Motor neuron (in vitro differentiated cells): Measurements from ENCODE around the gene LTBP2. TPM values are rescaled to one million over a fixed set of nuclear protein-coding genes. Genes with fewer than 3 reads are reported as not detected.

Source experiments
- ATAC-seq, 8 experiments: fragments of 200-7000 bp; cut with Tn5 transposase; replicated peaks in 6 of 8; 2 replicates each; pipeline ENCODE4 v1.8.0; 2021; ENCODE audit warnings: mild to moderate bottlenecking in 8 of 8, moderate library complexity in 8 of 8
- H3K27ac ChIP-seq, 2 donors: fragments of 250-450 bp; sonication (Bioruptor Pico); 2 replicates each; pipeline ENCODE4 v1.9.0; 2021; ENCODE audit warnings: antibody characterized with exemption in 2 of 2, mild to moderate bottlenecking in 2 of 2, moderate library complexity in 1 of 2
- H3K4me1 ChIP-seq, 2 donors: fragments of 250-450 bp; sonication (Bioruptor Pico); replicated peaks in 1 of 2; 2 replicates each; pipeline ENCODE4 v1.6.1; 2021; ENCODE audit warnings: antibody characterized with exemption in 2 of 2, mild to moderate bottlenecking in 2 of 2, moderate library complexity in 1 of 2
- H3K4me3 ChIP-seq, 5 donors: fragments of 250-450 bp; sonication (Bioruptor Pico); 2 replicates each; pipeline ENCODE4 v1.9.0; 2021; ENCODE audit warnings: antibody characterized with exemption in 5 of 5, mild to moderate bottlenecking in 5 of 5, moderate library complexity in 4 of 5
- WGBS, 10 experiments: fragments of 450-650 bp; shearing (Covaris generic); methylation state at CpG; one replicate each; pipeline ENCODE4 v1.0.0; 2022; 5-methylcytosine and 5-hydroxymethylcytosine counted together
- in situ Hi-C, 9 experiments: fragments of 400-800 bp; cut with MboI; loops; one replicate each; pipeline ENCODE4 v1.15.0; 2021; ENCODE audit warnings: low sequenced_read_pairs in 9 of 9, low pct_unique_long_range_greater_than_20kb in 2 of 9; ENCODE audit not compliant: unreplicated experiment in 9 of 9
- total RNA-seq, 8 experiments: library from RNA; unstranded; fragments of 300-600 nt; gene quantifications; 2 replicates each; pipeline versions ENCODE4 v1.2.3 to v1.2.4, GENCODE V29; 2022

The LTBP2 gene
- total RNA-seq, 8 experiments from 2014 or later, result 0.46 to 27.0 (median 1.2) TPM

DNA sequence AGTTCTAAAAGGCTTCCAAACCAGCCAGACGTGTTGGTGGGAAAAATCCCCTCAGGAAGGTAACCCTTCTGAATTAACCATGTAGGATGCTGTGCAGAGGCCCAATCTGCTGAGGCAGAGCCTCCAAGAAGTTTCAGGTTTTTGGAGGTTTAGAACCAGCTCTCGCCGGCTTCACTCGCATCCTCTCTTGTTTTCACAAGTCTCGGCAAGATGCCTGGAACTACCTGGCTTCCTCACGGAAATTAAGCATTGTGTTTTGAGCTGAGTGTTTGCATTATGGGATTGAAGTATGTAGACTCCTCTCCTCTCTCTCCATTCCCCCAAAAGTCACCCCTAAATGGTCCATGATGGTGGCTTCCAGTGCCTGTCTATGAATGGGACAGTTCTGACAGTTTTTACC lies 20.6 kb downstream of the LTBP2 start:
- 50 to 93% (median 90%) methylated on average over 3 to 6 of the region's 6 CpGs; no CpG with 5 or more reads in 4 of the 10 experiments for WGBS, 10 experiments
- ATAC-seq, result no peak
- H3K4me3 ChIP-seq, result no peak overlapping the region
- peaks cover 3 to 8% of the 10 kb centered on the region in 2 donors for H3K4me1 ChIP-seq
- no peak overlapping the region for H3K27ac ChIP-seq
- in situ Hi-C loops, result no loop called here

DNA sequence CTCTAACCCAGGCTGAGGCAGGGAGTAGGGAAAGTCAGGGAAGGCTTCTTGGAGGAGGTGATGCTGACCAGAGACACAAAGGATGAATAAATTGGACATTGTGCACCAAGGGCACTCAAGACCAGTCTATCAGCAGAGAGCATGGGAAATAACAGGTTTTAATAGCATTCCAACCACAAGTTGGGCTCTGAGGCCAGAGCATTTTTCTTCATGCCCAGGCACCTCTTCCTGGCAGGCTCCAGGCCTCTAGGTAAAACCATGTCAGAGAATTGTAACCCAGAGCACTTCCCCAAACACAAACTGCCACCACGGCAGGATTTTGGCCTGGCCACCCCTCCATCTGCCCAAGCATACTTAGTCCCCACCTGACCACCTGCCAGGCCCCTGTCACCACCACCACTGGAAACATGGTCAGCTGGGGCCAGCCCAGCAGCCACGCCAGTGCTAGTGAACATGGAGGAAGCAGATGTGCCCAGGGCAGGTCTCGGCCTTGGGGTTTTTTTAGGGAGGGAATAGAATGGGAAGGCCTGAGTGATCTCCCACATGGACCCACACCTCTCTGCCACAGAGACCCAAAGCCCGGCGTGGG lies 22.7 kb downstream of the LTBP2 start:
- Histone ChIP-seq H3K27ac (no peak overlapping the region), H3K4me1 (peaks cover 3 to 8% of the 10 kb centered on the region in 2 donors), H3K4me3 (no peak overlapping the region)
- 60 to 89% methylated on average over 1 to 2 of the region's 5 CpGs; no CpG with 5 or more reads in 8 of the 10 experiments for WGBS, 10 experiments
- in situ Hi-C loops, result no loop called here
- ATAC-seq, result no peak

GRCh38 chr14:74587363-74587707 lies 24.7 kb downstream of the LTBP2 start:
- in situ Hi-C loops, result no loop called here
- Histone ChIP-seq H3K4me1 (peaks cover 0 to 8% of the 10 kb centered on the region in 2 donors), H3K4me3 (no peak overlapping the region), H3K27ac (no peak overlapping the region)
- no peak for ATAC-seq
- 70 to 100% (median 90%) methylated on average over 1 to 8 of the region's 10 CpGs; no CpG with 5 or more reads in 4 of the 10 experiments for WGBS, 10 experiments

DNA sequence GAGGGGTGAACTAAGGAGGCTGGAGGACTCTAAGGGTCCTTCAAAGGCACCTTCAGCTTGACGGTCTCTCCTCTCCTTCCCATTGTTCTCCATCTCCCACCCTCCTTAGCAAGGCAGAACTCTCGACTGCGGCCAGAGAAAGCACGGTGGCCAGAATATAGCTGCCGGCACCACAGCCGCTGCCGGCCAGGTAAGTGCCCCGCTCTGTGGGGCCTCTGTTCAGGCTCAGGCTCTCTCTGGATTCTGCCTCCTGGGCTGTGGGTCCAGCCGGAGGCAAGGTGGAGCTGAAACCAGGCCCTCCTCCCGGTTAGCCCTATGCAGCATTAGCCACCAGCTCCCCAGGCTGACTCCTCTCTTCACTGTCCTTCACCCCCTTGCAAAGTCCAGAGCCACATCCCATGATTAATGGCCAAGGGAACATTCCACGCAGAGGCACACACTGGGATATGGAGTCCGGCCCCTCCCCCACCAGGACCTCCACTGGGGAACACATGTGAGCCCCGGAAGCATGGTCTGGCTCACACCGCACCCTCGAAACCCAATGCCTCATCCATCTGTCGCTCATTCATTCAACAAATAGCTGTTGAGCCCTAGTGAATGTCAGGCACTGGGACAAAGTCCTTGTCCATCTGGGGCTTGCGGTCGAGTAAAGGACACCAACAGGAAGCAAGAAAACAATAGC lies 25.2 kb downstream of the LTBP2 start:
- Histone ChIP-seq H3K4me1 (peaks cover 0 to 8% of the 10 kb centered on the region in 2 donors), H3K4me3 (no peak overlapping the region), H3K27ac (no peak overlapping the region)
- in situ Hi-C loops, result no loop called here
- 71 to 87% (median 84%) methylated on average over 2 to 12 of the region's 18 CpGs; no CpG with 5 or more reads in 3 of the 10 experiments for WGBS, 10 experiments
- peak in 3 of 8 experiments; percentile 20 to 46 (median 36) for ATAC-seq

DNA sequence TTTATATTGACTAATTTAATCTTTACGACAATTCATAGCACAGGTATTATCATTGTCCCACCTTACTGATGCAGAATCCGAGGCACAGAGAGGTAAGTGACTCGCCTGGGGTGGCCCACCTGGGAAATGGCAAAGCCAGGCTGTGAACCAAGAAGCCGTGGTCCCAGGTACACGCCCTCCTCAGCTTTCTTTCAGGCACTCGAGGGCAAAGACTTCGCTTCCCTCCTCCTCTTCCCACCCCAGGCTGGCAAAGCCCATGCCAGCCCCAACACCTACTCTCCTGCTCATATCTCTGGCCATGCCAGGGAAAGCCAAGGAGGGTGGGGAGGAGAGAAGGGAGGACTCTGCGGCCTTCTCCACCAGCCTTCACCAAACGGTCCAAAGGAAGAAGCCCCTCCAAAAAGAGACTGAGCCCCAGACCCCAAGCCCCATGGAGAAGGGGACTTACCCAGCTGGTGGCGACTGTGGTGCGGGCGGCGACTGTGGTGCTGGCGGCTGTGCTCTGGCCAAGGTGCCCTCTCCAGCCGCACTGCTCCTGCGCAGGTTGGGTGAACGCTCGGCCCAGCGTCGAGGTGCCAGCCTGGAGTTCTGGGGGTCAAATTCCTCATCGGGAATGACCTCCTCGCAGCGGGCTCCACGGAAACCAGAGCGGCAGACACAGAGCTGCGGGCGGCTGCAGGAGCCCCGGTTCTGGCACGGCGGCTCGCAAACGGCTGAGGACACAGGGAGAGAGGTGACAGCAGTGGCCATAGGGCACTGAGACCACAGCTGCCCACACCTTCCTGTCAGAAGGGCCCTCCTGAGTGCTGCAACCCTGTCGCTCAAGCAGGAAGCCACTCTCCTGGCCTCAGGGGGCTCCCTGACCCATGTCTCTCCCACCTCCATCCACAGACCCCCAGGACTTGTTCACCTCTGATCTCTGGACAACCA lies 26.4 kb downstream of the LTBP2 start:
- Histone ChIP-seq H3K4me3 (no peak overlapping the region), H3K4me1 (peaks cover 0 to 8% of the 10 kb centered on the region in 2 donors), H3K27ac (no peak overlapping the region)
- no peak for ATAC-seq
- 45 to 100% (median 88%) methylated on average over 1 to 17 of the region's 33 CpGs; no CpG with 5 or more reads in 4 of the 10 experiments for WGBS, 10 experiments
- in situ Hi-C loops, result no loop called here

- Histone ChIP-seq H3K4me1 (peaks cover 0 to 8% of the 10 kb centered on the region in 2 donors), H3K4me3 (no peak overlapping the region), H3K27ac (no peak overlapping the region)
- in situ Hi-C loops, result no loop called here
- no peak for ATAC-seq
- WGBS, 10 experiments, result 0 to 76% (median 55%) methylated on average over 1 to 5 of the region's 5 CpGs; no CpG with 5 or more reads in 1 of the 10 experiments
Measured at GRCh38 chr14:74584951-74585350, 27.1 kb downstream of the LTBP2 start.

GRCh38 chr14:74583689-74584434 lies 28.2 kb downstream of the LTBP2 start:
- WGBS, 10 experiments, result 29 to 100% (median 69%) methylated on average over 1 to 3 of the region's 6 CpGs; no CpG with 5 or more reads in 2 of the 10 experiments
- ATAC-seq, result peak in 2 of 8 experiments; percentile 40 to 41
- in situ Hi-C loops, result no loop called here

GRCh38 chr14:74582910-74583581 lies 29.0 kb downstream of the LTBP2 start:
- peak in 3 of 8 experiments; percentile 46 to 76 (median 67) for ATAC-seq
- Histone ChIP-seq H3K4me3 (no peak overlapping the region), H3K4me1 (peaks cover 0 to 11% of the 10 kb centered on the region in 2 donors), H3K27ac (no peak overlapping the region)
- in situ Hi-C loops, result no loop called here
- WGBS, 10 experiments, result no CpG with 5 or more reads among the region's 1 CpG

More at GRCh38 chr14:74583689-74584434, 28.2 kb downstream of the LTBP2 start:
- Histone ChIP-seq H3K4me3 (no peak overlapping the region), H3K4me1 (peaks cover 0 to 11% of the 10 kb centered on the region in 2 donors), H3K27ac (no peak overlapping the region)

GRCh38 chr14:74580275-74580672 lies 31.8 kb downstream of the LTBP2 start:
- H3K4me1 ChIP-seq, result peaks cover 0 to 3% of the 10 kb centered on the region in 2 donors
- H3K27ac ChIP-seq, result no peak overlapping the region
- WGBS, 10 experiments, result 50 to 100% (median 81%) methylated on average over 1 to 2 of the region's 4 CpGs; no CpG with 5 or more reads in 3 of the 10 experiments
- in situ Hi-C loops, result no loop called here
- no peak for ATAC-seq
- no peak overlapping the region for H3K4me3 ChIP-seq

- Histone ChIP-seq H3K4me3 (no peak overlapping the region), H3K4me1 (peaks cover 0 to 3% of the 10 kb centered on the region in 2 donors), H3K27ac (no peak overlapping the region)
- ATAC-seq, result peak in 3 of 8 experiments; percentile 56 to 71 (median 61)
- 0 to 88% (median 67%) methylated on average over 1 to 7 of the region's 12 CpGs; no CpG with 5 or more reads in 1 of the 10 experiments for WGBS, 10 experiments
- in situ Hi-C loops, result no loop called here
Measured at GRCh38 chr14:74579447-74580274, 32.4 kb downstream of the LTBP2 start.

- peaks cover 0 to 3% of the 10 kb centered on the region in 2 donors for H3K4me1 ChIP-seq
- ATAC-seq, result no peak
- H3K27ac ChIP-seq, result no peak overlapping the region
- H3K4me3 ChIP-seq, result no peak overlapping the region
- WGBS, 10 experiments, result 60 to 100% (median 75%) methylated on average over 1 to 5 of the region's 5 CpGs; no CpG with 5 or more reads in 6 of the 10 experiments
- in situ Hi-C loops, result no loop called here
Measured at GRCh38 chr14:74578479-74578878, 33.6 kb downstream of the LTBP2 start.
